Ramos (cell line): ENCODE data around the gene DLL1.

ENCODE experiments used
- in situ Hi-C: fragments of 300-500 bp; cut with MboI; formaldehyde crosslinking; loops from one replicate; pipeline ENCODE4 v1.14.3; 2022; ENCODE audit warnings: low sequenced_read_pairs; ENCODE audit not compliant: unreplicated experiment

Gene DLL1

GRCh38 chr6:170295510-170296422, 4.9 kb upstream of the DLL1 start:
- in situ Hi-C loops = no loop called here

DNA sequence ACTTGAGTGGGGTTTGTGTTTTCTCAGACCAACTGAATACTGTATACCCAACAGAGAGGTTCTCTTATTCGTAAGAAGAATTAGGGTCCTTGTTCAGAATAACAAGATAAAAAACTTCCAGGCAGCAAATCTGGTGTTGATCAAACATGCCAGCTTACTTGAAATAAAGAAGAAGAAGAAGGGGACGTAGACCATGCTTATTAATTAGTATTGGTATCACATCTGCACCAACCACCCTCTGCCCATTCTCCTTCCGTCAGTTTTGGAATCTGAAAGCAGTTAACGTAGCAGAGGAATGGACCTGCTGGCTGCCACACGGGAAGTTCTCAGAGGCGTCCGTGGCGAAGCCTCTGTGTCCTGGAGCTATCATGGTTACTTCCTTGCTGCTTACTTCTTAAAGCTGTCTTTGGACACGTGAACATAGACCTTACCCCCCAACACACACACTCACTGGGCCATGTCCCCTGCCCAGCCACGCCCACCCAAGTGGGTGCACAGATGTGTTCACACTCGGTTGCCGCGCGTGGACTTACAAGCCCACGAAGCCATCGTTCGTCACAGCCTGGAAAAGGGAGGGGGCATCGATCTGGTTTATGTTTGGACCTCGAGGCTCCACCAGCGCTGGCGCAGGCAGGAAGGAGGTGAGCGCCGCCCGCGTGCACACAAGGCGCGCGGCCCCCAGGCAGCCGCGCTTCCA, 4.1 kb upstream of the DLL1 start:
- in situ Hi-C loops = no loop called here

- in situ Hi-C loops = no loop called here
Observed at GRCh38 chr6:170294298-170294730, 3.4 kb upstream of the DLL1 start.

DNA sequence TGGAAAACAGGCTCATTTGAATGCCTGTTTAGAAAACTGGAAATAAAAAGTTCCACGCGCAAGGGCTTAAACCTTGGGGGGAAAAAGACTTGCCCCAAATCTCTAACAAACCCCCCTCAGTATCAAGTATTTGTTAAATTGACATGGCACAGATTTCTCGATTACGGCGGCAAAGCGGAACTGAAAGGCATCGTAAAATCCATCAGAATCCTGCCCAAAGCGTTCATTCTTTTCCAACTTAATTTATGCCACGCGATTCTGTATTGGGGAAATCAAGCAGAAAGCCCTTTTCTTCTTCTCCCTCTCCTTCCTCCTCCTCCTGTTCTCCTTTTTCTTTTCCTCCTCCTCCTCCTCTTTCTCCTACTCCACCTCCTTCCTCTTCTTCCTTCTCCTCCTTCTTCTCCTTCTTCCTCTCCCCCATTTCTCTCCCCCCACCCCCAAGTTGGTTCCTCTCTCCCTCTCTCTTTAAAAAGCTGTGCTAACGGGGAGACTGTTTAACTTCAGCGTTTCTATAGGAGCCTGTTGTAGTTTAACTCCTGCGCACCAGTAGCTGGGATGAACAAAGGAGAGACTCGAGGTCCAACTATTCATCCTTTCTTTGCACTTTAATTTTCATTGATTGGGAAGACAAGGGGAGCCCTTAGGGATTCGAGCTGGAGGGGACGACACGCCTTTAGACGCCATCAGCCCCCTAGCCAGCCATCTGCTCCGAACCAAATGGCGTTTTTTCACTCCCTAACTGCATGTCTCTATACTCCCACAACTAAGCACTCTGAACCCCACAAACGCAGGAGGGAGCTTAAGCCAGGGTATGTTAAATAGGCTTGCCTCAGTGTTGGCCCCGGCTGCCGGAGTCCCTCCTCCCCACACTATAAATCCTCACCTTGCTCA, 2.7 kb upstream of the DLL1 start:
- in situ Hi-C loops = no loop called here

DNA sequence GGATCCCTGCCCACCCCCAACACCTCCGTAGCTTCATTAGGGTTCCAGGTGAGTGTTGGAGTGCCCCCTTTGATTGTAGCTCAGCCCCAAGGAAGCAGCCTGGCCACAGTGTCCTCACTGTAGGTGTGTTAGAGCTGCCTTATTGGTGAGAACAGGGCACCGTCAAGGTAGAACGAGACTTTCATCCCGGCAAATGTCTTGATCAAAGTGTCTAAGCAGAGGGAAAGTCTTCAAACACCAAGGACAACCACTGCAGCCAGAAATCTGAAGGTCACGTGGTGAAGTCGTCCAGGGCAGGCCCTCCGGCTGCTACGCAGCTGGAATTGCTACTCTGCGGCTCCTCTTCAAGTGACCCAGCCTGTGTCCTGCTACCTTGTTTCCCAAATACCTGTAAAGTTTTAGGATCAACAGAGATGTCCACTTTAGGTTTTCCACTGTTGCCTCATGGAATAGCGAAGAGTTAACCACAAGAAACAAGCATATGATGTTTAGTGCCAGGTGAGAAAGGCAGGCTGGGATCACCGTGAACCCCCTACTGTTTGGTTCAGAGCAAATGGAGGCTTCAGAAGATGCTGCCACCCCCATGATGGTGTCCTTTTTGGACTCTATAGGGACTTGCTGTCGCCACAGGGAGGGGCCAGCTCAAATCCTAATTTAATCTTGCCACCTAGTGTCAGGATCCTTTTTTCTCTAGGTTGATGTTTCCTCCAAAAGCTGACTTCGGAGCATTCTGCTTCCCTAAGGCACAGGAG, 1.7 kb upstream of the DLL1 start:
- in situ Hi-C loops = no loop called here

DNA sequence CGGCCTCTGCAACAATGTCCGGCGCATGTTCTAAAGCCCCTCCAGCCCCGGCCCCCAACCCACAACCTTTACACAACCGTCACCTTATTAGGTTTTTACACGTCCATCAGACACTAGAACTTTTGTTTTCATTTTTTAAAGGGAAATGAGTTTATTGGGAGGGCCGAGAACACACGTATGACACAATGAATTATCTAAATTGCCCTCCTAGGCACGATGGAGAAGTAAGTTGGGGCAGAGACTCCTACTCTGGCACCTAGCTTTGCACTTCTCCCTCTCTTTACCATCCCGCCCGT, 1.2 kb upstream of the DLL1 start:
- in situ Hi-C loops = no loop called here

- in situ Hi-C loops = no loop called here
Observed at GRCh38 chr6:170291271-170292110, 613 bp upstream of the DLL1 start.

- in situ Hi-C loops = no loop called here
Observed at GRCh38 chr6:170289951-170290295, 955 bp downstream of the DLL1 start.

GRCh38 chr6:170289180-170289931, 1.5 kb downstream of the DLL1 start:
- in situ Hi-C loops = no loop called here

DNA sequence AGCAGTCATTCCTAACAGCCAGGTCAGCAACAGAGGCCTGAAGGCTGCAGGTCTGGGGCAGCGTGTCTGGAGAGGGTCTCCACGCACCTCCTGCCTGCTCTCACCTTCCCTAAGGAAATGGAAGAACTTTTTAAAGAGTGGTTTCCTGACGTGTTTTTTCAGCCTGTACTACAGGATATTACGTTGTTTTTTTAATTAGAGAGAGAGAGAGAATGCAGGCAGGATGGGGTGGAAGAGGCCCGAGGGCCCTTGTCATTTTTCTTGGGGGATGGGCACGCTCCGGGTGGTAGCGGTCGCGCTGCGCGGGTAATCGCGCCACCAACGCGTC, 2.1 kb downstream of the DLL1 start:
- in situ Hi-C loops = no loop called here

DNA sequence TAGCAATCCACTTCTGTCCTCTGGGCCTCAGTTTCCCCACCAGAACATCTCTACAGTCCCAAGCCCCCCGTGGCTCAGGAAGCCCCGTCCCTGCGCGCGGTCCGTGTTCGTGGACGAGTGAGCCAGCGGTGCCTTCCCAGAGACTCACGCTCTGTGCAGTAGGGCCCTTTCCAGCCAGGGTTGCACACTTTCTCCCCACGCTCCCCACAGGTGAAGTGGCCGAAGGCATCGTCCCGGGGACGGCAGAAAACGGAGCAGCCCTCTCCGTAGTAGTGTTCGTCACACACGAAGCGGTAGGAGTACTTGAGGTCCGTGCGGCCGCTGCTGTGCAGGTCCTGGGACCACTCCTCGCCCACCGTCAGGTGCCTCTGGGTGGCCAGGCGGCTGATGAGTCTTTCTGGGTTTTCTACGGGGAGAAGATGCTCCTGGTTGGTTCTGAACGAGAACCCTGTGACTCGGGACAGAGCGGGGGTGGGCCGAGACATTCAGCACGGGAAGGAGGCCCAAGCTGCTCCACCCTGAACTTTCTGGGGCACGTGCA, 2.7 kb downstream of the DLL1 start:
- in situ Hi-C loops = no loop called here

- in situ Hi-C loops = no loop called here
Observed at GRCh38 chr6:170287371-170287876, 3.5 kb downstream of the DLL1 start.

- in situ Hi-C loops = no loop called here
Observed at GRCh38 chr6:170286934-170287265, 4.0 kb downstream of the DLL1 start.

DNA sequence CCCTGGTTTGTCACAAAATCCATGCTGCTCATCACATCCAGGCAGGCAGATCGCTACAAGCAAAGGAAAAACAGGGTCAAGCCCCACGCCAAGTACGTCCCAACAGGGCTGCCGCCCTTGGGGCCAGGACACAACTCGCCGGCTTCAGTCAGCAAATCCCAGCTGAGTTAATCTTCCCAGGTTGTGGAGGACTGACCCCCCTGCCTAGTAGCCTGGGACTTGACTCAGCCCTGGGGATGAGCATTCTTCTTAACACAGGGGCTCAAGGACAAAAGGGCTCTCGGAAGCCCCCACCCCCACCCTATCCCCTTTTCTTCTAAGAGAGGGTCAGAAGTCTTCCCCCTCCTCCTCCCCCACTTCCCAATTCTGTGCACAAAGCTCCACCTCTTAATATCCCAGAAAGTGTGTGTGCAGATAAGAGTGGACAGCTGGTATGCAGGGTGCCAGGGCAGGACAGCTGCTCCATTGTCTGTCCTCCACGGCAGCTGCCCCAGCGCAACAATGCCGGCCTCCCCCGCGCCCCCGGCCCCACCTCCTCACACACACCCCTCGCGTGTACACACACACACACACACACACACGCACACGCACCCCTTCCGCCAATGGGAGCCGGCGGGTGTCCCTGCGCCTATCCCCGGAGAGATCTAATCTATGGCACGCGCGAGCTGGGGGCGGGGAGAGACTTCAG, 4.5 kb downstream of the DLL1 start:
- in situ Hi-C loops = no loop called here

GRCh38 chr6:170285482-170285881, 5.4 kb downstream of the DLL1 start:
- in situ Hi-C loops = no loop called here

DNA sequence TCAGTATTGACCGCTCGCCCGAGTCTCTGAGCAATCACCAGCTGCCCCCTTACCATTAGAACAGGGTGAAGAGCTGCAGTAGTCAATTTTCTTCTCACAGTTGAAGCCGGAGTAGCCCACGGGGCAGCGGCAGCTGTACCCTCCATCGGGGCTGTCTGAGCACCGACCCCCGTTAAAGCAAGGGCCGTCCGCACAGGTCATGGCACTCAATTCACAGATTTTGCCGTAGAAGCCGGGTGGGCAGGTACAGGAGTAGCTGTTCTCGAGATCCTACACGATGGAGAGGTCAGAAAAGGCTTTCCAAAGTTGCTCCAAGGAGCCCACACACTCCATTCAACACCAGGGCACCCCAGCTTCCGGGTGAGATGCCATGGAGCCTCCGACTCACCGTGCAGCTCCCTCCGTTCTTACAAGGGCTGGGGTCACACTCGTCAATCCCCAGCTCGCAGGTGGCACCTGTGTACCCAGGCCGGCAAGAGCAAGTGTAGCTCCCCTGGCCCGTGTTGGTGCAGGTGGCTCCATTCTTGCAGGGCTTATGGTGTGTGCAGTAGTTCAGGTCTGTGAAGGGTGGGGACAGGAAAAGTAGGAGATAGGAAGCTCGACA, 5.9 kb downstream of the DLL1 start:
- in situ Hi-C loops = no loop called here

- in situ Hi-C loops = no loop called here
Observed at GRCh38 chr6:170284126-170284773, 6.6 kb downstream of the DLL1 start.
